HG03469 (cell line): ENCODE data around the gene FUT6.
A peak's percentile ranks its signal among the peaks of the same experiment; 100 is the strongest.

Experiments used
- ATAC-seq: cut with Tn5 transposase; IDR thresholded peaks from one replicate; pipeline ENCODE4 v1.9.1; 2021; ENCODE audit warnings: mild to moderate bottlenecking, moderate library complexity, moderate number of reproducible peaks; ENCODE audit not compliant: unreplicated experiment

The FUT6 gene

GRCh38 chr19:5828661-5829566 lies 10.6 kb downstream of the FUT6 start:
- ATAC-seq, result no peak

DNA sequence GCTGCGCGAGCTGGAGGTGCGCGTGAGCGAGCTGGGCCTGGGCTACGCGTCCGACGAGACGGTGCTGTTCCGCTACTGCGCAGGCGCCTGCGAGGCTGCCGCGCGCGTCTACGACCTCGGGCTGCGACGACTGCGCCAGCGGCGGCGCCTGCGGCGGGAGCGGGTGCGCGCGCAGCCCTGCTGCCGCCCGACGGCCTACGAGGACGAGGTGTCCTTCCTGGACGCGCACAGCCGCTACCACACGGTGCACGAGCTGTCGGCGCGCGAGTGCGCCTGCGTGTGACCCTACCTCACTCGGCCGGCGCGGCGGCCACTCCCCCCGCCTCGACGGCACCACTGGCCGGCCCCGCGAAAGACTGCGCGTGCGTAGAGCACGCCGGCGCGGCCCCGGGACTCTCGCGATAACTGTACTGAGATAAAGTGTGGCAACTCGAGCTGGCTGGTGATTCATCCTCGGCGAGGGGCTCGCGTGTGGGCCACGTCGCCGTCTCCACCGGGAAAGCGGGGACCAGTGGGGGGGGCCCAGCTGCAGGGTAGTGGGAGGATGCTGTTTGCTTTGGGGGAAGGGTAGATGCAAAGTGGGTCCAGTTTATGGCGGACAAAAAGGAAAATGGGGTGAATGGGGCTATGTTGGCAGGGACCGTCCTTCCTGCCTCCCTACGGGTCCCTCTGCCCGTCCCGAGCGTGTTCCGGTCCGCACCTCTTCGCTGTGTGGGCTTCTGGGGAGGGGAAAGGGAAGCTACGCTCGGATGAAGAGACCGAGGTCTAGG lies 11.4 kb downstream of the FUT6 start:
- peak; percentile 44 for ATAC-seq

- ATAC-seq, result no peak
Observed at GRCh38 chr19:5827342-5827890, 12.1 kb downstream of the FUT6 start.

- ATAC-seq, result no peak
Observed at GRCh38 chr19:5826531-5827341, 12.8 kb downstream of the FUT6 start.

DNA sequence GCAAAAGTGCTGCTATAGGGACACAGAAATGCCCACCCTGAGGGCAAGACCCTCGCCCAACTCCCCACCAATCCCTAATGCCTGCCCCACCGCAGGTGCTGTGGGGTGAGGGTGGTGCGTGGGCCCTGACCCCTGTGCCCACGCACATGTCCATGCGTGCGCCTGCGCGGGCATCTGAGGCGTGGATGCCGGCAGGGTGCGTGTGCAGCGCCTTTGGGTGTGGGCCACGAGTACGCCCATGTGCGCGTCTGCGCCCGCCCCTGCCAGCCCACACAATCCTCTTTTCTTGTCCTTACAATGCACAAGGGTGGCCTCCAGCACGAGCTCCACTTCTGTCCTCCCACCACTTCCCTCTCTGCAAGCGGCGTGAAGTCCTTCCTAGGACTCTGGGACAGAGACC lies 14.3 kb downstream of the FUT6 start:
- ATAC-seq, result no peak

DNA sequence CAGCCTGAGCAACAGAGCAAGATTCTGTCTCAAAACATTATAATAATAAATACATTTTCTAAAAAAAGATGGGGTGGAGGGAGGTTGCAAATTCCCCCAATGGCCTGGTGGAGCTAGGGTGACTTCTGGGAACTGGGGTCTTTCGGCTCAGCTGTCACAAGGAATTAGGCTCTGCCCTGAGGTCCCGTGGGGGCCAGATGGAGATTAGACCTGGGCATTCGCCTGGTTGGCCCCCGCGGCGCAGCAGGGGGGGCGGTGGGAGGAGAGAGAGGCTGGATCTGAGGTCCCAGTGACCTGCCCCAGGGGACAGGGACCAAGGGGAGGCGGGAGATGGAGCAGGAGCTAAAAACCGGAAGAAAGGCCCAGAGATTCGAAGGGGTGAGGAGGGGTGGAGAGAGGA lies 14.8 kb downstream of the FUT6 start:
- ATAC-seq, result no peak

- ATAC-seq, result no peak
Observed at GRCh38 chr19:5823579-5824281, 15.8 kb downstream of the FUT6 start.

GRCh38 chr19:5822181-5822844 lies 17.2 kb downstream of the FUT6 start:
- no peak for ATAC-seq

DNA sequence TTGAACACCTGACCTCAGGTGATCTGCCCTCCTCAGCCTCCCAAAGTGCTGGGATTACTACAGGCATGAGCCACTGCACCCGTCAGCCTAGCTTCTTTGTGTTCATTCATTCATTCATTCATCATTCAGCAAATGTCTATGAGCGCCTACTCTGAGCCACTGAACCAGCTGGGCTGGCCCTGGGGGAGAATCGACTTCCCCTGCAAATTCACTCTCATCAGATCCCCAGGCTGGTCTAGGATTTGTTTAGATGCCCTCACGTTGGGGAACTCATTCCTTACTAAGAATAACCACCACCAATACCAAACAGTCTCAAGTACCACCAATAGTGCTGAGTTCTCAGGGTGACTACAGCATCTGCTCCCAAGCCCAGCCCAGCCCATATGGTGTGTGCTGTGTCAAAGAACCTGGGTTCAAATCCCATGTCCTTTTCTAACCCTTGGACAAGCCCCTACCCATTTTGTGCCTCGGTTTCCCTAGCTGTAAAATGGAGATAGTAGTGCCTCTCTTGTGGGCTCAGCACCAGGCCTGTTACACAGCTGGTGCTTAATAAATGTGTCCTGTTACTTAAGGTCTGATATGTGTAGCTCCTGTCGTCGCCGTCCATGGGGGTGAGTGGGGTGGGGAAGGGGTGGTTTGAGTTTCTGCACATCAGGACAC lies 17.9 kb downstream of the FUT6 start:
- no peak for ATAC-seq

GRCh38 chr19:5820785-5821184 lies 18.7 kb downstream of the FUT6 start:
- ATAC-seq, result no peak

- ATAC-seq, result no peak
Observed at GRCh38 chr19:5818594-5818993, 20.9 kb downstream of the FUT6 start.

- no peak for ATAC-seq
Observed at GRCh38 chr19:5817218-5817617, 22.3 kb downstream of the FUT6 start.

DNA sequence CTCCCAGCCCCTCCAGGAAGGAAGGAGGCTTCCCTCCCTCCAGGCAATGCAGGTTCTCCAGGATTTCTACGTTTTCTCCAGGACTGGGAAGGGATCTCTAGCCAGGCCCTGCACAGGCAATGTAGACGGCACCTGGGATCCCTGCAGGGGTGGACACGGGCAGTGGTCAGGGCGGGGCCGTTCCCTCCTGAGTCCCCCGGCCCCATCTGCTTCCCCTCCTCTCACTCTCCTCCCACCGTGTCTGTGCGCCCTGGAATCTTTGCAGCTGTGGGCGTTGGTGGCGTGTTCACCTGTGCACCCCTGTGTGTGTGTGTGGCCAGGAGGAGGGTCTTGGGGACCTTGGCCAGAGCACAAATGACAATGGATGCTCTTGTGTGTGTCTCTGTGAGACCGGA lies 24.7 kb downstream of the FUT6 start:
- no peak for ATAC-seq

GRCh38 chr19:5814123-5814851 lies 25.2 kb downstream of the FUT6 start:
- no peak for ATAC-seq

GRCh38 chr19:5811117-5811516 lies 28.4 kb downstream of the FUT6 start:
- no peak for ATAC-seq

DNA sequence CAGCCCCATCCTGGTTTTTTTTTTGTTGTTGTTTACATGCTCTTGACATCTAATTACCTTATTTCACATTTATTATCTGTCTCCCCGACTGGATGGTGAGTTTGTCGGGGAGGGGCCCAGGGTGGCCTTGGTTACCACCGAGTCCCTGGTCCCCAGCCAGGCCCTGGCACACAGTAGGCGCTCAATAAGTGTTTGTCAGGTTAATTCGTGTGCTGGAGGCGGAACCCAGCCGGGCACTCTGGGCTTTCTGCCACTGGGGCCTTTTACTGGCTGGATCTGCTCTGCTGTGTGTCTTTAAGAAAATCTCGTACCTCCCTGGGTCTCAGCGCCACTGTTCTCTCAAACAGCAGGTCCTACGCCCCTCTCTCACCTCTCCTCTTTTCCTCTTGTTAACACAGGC lies 30.0 kb downstream of the FUT6 start:
- no peak for ATAC-seq

DNA sequence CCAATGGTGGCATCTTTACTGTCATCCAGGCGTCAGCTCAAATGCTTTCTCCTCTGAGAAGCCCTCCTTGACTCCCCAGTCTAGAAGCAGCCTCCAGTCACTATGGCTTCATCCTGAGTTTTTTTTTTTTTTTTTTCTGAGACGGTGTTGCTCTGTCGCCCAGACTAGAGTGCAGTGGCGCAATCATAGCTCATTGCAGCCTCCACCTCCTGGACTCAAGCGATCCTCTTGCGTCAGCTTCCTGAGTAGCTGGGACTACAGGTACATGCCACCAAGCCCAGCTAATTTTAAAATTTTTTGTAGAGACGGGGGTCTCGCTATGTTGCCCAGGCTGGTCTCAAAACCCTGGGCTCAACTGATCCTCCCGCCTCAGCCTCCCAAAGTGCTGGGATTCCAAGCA lies 30.4 kb downstream of the FUT6 start:
- ATAC-seq, result no peak

- ATAC-seq, result no peak
Observed at GRCh38 chr19:5808120-5808816, 31.2 kb downstream of the FUT6 start.
